D721Med (cell line): ENCODE data around the gene CCDC68.

ENCODE experiments used
- DNase-seq: peaks from one replicate; pipeline ENCODE4 v3.0.0; 2011; ENCODE audit warnings: low spot score; ENCODE audit not compliant: insufficient read length
- FAIRE-seq: peaks from 2 replicates; lab custom pipeline; 2011; peaks lifted over from hg19 to GRCh38; lab: Jason Lieb, UNC
- TF ChIP-seq, protein P1 (sequence below): IDR thresholded peaks from 2 replicates; pipeline ENCODE4 v1.5.1; 2012; ENCODE audit warnings: mild to moderate bottlenecking, control low read depth; ENCODE audit not compliant: insufficient read depth; ENCODE audit errors: missing control alignments

Gene CCDC68

DNA sequence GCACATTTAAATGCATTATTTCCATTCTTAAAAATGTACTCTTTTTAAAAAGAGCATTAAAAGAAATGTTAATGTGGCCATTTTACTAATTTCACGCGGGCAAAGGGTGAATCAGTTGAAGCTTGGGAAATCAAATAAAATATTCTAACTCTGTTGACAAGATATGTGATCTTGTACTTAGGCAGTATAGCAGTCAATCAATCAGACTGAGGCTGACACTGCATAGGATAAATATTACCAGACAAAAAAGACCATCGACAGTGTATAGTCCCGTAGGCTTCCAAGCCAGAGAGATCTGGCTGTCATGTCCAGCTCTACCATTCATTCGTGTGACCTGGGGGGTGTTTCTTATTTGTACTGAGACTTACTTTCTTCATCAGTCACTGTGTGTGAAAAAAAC, 39.8 kb upstream of the CCDC68 start:
- DNase-seq (no peak), FAIRE-seq (no peak)
- TF ChIP-seq, protein P1, sequence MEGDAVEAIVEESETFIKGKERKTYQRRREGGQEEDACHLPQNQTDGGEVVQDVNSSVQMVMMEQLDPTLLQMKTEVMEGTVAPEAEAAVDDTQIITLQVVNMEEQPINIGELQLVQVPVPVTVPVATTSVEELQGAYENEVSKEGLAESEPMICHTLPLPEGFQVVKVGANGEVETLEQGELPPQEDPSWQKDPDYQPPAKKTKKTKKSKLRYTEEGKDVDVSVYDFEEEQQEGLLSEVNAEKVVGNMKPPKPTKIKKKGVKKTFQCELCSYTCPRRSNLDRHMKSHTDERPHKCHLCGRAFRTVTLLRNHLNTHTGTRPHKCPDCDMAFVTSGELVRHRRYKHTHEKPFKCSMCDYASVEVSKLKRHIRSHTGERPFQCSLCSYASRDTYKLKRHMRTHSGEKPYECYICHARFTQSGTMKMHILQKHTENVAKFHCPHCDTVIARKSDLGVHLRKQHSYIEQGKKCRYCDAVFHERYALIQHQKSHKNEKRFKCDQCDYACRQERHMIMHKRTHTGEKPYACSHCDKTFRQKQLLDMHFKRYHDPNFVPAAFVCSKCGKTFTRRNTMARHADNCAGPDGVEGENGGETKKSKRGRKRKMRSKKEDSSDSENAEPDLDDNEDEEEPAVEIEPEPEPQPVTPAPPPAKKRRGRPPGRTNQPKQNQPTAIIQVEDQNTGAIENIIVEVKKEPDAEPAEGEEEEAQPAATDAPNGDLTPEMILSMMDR: no peak

DNA sequence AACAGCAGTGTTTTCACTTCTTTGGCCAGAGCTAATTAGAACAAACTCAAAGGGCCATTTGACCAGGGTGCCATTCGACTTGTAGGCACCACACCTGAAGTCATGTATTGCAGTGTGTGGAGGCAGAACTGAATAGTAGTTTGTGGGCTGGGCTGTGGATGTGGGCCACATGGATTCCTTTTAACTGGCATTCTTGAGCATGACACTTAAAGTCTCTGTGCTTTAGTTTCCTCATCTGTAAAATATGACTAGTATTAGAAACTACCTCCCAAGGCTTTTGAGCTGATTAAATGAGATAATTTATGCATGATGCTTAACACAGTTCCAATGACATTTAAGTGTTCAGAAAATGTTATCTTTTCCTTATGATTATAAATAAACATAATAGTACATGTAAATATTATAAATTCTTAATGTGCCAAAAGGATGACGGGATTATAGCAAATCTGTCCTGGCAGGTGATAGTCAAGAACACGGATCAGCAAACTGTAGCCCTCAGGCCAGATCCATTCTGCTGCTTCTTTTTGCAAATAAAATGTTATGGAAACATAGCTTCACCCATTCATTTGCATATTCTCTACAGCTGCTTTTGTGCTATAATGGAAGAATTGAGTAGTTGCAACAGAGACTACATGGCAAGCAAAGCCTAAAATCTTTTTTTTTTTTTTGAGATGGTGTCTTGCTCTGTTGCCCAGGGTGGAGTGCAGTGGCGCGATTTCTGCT, 36.3 kb upstream of the CCDC68 start:
- FAIRE-seq (no peak), DNase-seq (no peak)
- TF ChIP-seq, protein P1: no peak

DNA sequence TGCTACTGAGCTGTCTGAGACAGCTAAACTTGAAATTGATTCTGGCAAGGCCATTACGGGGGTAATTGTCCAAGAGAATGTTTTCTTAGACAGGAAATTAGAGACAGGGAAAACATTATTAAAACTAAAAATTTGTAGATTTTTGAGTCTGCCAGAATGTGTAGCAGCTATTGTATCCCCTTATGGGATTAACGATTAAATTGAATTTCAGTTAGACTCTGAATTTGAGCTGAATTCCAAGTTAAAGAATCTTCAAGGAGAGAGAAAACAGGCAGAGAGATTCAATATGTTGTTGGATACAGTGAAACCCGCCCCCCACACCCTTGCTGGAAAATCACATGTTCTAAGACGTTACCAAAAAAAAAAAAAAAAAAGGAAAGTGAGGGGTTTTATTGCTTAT, 32.7 kb upstream of the CCDC68 start:
- TF ChIP-seq, protein P1: no peak
- no peak for DNase-seq
- no peak for FAIRE-seq

DNA sequence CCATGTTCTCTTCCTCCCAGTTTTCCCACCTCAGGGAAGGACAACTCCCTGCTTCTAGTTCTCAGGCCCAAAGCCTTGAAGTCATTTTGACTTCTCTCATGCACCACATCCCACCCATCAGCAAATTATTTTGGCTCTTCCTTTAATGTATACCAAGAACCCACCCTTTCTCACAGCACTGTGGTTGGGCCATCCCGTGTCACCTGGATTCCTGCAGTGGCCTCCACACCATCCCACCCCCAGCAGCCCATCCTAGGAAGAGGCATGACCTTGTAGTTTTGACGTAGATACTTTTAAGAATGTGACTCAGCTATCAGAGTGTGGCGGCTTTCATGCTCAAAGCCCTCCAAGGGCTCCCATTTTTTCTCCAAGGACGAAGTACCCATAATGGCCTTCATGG, 25.6 kb upstream of the CCDC68 start:
- no peak for DNase-seq
- no peak for FAIRE-seq
- TF ChIP-seq, protein P1: no peak

DNA sequence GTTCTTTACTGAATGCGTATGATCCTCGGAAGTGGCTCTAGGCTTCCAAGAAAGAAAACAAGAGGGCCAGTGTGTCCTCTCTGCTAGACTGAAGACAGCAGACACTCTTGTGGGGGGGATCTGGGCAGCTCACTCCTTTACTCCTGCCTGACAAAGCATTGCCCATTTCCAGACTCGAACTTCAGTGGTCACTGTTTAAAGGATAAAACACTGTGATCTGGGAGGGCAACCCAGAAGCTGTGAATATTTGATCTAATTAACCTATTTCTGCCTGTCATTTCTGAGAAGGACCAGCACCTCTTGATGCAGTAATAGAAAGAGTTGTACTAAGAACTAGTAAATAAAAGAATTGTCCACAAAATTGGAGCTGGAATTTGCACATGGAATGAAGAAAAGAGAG, 24.5 kb upstream of the CCDC68 start:
- DNase-seq: no peak
- TF ChIP-seq, protein P1: no peak
- FAIRE-seq: peak; percentile 92

DNA sequence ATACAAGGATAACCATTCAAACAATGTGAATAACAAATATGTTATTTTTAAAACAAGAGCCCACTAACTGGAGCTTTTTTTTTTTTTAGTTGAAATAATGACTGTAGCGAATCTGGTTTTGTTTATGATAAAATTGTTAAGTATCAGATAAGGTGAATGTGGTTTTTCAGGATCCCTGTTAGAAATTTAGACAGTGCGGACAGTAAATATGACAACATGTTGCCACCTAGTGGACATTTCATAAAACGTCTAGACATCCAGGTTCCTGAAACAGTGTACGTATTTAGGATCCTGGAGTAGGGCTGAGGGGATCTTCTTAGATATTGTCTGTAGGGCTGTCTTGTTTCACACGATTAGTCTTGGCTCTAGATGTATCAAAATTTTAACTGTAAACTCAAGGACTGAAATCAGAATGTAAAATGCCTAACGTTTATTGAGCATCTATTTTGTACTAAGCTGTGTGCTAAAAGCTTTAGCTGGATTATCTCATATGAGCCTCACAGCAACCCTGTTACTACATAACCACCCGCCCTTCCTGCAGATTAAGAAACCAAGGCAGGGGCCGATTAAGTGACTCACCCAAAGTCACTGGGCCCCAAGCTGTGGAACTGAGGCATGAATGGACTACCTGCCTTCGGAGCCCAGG, 23.9 kb upstream of the CCDC68 start:
- peak; percentile 100 for FAIRE-seq
- DNase-seq: peak; percentile 60

More for the DNA sequence above, 23.9 kb upstream of the CCDC68 start:
- TF ChIP-seq, protein P1: peak; percentile 74
